Stimulated activated CD8-positive, alpha-beta memory T cell treated with anti-CD3 and anti-CD28 coated beads, Interleukin-4, amount 100 ng/mL, for 1 hour (primary cell): Measurements from ENCODE around the gene DAO.
A peak's percentile ranks its signal among the peaks of the same experiment; 100 is the strongest.
"Not testable (repeated sequence)": the region's sequence is repeated elsewhere in the genome, so short reads cannot be mapped to it uniquely, and the experiment has no call there.

Experiments used
- DNase-seq, 2 donors: peaks; one replicate each; pipeline ENCODE4 v3.0.0-alpha.2; 2020; ENCODE audit warnings: low read depth in 2 of 2, low spot score in 1 of 2

Gene DAO

DNA sequence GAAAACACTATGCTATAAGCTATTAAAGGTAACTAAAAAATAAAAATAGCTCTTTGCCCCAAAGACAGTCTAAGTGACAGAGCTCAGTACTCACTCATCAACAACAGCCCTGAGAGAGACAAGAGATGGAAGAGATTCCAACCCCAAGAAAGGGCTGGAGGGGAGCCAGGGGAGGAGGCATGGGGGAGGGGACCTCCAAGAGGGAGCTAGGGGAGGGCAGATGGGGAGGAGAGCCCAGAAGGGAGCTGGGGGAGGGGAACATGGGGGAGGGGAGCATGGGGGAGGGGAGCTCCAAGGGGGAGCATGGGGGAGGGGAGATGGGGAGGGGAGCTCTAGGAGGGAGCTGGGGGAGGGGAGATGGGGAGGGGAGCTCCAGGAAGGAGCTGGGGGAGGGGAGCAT lies 30.2 kb upstream of the DAO start:
- no peak for DNase-seq

DNA sequence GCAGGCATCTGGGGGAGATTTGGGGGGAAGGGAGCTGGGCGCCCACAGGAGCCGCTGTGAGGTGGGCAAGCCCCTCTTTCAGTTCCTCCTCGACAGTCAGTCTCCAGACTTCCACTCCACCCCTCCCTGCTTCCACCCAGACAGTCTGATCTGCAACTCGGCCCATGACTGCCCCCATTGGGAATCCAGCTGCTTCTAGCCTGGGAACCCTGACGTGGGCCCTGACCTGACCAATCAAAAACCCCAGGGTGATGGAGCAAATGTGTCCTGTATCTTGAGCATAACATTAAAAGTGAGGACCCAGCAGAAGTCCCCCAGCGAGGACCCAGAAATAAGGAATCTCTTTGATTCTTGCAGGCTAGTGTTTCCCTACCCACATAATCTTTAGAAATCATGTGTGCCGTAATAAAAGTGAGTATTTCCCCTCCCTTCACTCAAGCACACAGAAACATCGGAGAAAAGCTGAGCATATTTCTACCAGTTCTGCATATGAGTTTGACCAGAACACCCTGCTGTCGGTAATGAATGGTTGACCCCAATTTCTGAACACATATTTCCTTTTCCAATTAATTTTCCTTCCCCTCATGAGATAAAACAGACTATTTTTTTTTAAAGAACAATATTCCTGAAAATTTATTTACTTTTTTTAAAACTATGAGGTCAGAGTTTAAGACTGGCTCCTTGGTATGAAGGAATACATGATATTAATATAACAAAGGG lies 28.9 kb upstream of the DAO start:
- DNase-seq, result no peak

DNA sequence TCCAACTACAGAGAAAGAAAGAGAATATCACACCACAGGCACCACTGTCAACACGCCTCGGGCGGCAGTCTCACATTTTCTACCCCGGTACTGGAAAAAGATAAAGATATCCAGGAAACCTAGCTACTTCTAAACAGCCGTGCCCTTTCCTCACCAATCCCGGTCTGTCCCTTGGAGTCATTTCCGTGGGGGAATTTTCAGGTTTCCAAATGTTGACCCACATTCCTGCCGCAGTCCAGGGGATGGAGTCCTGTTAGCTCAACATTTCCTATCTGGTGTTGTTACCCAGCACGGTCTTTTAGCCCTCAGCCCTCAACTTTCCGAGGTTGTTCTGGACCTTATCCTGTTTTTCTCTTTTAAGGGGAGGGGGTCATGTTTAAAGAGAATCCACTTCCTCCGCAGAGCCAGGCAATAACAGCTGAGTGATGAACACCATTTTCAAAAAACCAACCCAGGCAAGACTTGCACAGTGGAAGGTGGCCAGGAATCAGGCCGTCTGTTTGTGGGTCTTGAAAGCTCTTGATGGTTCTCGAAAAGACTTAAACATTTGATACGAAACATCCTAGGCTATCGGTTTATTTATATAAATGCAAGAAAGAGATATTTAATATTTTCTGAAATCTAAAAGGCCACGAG lies 27.1 kb upstream of the DAO start:
- DNase-seq, result no peak

DNA sequence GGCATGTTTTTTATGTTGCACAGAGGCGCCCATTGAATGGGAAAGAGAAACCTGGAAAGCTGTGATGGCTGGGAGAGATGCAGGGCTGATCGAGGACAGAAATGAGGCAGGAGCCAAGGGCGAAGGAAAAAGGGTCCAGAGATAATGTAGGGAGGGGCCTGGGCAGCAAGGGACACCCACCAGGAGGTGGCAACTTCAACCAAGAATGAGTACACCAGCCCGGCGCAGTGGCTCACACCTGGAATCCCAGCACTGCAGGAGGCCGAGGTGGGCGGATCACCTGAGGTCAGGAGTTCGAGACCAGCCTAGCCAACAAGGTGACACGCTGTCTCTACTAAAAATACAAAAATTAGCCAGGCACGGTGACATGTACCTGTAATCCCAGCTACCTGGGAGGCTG lies 26.5 kb upstream of the DAO start:
- no peak for DNase-seq

DNA sequence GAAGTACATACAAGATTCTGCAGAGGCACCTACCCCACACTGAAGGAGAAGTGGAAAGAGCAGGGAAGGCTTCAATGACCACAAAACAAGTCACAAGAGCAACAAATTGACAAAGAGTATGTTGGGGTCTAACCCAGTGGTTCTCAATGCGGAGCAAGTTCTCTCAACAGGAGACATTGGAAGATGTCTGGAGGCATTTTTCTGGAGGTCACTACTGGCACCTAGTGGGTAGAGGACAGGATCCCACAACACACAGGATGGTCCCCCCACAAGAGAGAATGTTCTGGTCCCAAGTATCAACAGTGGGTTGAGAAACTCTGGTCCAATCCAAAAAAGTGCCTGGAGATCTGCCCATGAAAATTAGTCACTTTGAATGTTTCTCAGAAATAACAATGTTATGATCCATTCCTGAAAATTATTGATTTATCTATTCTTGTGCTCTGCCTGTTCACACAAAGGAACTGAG lies 25.9 kb upstream of the DAO start:
- DNase-seq, result no peak

DNA sequence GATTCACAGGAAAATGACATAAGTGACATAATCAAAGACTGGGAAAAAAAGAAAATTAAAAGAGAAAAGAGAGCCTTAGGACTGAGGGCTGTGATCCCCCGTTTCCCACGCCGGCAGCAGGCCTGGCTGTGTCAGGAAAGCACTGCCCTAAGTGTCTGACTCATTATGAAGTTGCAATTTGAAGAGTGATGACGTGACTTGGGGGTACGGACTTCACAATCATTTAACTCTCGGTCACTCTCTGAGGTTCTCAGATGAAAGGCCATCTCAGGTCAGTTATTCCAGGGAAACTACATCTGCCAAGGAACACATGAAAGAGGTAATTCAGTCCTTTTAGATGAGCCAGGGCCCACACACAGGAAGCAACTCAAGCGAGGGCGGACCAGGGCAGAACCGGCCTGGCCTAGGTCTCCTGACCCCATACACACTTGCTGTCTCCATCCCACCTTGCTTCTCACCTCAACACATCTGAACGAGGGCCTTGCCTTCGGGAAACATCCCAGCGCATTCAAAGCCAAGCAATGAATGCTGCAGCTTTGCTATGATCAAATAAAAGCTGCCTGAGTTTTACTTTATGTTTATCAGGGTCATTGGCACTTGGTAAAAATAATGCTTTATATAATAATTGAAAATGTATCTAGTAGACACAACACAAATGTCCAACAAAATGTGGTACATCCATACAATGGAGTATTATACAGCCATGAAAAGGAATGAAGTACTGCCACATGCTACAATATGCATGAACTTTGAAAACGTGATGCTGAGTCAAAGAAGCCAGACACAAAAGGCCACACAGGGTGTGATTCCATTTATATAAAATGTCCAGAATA lies 25.2 kb upstream of the DAO start:
- DNase-seq, result no peak

DNA sequence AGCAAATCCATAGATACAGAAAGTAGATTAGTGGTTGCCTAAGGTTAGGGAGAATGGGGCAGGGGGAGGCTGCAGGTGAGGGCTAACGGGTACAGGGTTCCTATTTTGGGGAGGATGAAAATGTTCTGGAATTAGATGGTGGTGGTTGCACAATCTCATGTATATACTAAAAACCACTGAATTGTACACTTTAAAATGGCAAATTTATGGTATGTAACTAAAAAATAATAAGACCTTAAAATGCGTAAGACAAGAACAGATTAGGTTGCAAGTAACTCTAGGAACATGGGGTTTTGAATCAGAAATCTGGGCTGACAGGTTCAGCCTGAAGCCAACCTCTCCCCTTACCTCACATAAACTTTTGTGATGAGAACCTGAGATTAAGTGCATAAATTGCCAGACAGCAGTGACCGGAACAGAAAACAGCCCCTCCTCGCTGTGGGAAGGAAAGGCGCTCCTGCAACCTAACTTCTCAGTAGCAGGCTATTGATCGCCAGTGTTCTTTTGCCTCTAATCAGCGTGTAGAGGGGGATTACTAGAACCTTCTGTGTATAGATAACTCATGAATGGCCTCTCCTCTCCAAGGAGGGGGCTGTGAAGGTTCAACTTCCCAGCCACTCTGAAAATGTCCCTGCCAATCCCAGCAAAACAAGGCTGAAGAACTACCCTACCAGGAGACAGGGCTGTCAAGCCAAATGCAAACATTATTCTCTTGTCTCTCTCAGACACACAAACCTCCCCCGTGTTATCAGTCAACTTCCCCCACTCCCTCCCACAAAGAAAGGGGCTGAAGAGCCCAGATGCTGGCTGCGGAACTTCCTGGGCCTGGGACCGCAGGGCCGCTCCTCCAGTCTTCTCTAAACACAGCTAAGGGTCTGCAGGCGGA lies 24.4 kb upstream of the DAO start:
- no peak for DNase-seq

DNA sequence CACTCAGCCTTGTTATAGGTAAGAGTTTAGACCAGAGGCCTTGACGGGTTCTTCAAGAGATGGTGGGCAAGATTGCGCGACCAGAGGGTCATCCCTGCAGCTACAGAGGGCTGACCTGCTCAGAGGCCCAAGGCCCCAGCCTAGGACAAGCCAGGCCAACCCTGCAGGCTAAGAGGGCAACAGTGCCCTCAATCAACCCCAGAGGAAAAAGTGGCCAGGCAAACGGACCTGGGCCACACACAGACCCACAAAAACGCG lies 23.8 kb upstream of the DAO start:
- no peak for DNase-seq

DNA sequence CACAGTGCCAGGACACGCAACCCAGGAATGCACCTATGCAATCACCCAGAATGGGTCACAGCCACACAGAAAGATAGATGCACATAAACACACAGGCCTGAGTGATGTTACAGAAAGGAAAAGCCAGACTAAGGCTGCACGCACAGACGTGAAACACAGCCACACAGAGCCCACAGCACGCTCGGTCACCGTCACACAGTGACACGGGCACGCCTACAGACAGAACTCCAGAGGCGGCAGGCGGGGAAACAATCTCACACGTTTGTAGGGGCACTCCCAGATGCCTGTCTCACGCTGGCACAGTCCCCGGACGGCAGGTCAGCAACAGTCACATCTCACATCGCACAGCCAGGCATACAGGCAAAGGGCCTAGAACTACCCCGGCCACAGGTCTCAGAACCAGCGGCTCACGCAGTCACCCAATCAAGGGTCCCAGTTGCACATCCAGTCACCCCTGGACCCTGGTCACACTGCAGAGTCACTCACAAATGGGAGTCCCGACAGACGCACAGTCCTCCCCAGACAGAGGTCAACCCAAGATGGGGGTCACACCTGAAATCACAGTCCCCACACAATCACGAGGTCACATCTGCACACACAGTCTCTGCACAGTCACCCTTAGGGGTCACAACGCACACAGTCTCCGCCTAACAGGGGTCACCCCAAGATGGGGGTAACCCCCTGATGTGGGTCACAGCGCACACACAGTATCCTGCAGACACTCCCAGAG lies 23.3 kb upstream of the DAO start:
- peak in 1 of 2 donors; percentile 38 for DNase-seq

DNA sequence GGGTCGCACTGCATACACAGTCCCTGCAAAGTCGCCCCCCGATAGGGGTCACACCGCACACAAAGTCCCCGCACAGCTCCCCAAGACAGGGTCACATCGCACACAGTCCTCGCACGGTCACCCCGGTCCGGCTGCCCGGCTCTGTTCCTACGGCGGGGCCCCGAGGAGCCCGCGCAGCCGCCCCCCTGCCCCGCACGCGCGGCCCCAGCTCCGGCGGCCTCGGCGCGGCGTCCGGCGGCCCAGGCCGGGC lies 22.8 kb upstream of the DAO start:
- DNase-seq, result no peak

DNA sequence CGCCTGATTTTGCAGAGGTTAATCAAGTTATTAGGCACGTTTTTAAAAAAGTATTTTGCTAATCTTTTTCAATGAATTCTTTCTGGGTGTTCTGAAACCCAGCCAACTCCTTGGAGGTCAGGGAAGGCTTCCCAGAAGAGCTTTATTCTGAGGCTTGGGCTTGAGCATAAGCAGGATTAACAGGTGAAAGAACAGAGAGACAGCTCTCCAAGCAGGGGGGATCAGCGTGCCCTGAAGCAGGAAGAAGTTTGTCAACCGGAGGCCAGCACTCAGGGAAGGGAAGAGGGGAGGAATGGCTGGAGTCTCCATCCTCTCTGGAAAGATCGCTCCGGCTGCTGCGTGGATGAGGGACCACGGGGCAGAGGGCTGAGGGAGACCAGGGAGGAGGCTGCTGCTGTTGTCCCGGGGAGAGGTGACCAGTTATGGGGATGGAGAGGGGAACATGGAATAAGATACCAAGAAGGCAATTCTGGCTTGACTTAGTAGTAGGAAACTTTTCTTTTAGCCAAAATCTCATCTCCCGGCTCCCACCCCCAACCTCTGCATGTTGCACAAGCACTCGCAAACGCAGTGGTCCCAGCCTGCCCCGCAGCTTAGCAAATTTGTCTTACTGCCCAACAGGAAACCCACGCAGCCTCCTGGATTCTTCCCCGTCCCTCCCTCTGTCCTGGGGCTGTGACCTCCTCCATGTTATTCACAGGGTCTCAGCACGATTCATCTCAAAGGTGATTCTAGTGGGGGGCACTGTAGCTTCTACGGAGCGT lies 21.4 kb upstream of the DAO start:
- no peak for DNase-seq

DNA sequence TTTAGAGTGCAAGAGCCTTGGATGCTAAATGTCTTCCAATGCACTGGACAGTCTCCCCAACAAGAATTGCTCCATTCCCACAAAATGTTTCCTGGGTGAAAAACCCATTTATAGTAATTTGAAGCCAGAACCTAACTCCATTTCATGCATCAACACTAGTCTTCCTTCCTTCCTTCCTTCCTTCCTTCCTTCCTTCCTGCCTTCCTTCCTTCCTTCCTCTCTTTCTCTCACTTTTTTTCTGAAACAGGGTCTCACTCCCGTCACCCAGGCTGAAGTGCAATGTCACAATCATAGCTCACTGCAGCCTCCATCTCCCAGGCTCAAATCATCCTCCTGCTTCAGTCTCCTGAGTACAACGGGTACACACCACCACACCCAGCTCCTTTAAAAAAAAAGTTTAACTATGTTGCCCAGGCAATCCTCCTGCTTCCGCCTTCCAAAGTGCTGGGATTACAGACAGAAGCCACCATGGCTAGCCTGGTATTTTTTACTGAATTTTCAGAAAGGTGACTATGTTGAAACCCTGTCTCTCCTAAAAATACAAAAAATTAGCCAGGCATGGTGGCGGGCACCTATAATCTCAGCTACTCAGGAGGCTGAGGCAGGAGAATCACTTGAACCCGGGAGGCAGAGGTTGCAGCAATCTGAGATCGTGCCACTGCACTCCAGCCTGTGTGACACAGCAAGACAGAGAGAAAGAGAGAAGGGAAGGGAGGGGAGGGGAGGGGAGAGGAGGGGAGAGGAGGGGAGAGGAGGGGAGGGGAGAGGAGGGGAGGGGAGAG lies 20.6 kb upstream of the DAO start:
- DNase-seq, result not testable (repeated sequence)

DNA sequence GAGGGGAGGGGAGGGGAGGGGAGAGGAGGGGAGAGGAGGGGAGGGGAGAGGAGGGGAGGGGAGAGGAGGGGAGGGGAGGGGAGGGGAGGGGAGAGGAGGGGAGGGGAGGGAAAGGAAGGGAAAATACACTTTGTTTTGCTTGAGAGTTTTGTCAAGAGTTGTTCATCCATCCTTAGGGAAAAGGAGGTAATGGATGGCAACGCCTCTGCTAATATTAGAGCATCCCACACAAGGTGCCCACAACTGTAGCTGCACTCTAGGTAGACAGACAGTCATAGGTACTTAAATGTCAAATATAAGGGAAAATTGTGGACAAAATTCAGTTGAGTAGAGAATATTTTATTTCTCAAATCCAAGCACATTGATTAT lies 20.0 kb upstream of the DAO start:
- no peak for DNase-seq

DNA sequence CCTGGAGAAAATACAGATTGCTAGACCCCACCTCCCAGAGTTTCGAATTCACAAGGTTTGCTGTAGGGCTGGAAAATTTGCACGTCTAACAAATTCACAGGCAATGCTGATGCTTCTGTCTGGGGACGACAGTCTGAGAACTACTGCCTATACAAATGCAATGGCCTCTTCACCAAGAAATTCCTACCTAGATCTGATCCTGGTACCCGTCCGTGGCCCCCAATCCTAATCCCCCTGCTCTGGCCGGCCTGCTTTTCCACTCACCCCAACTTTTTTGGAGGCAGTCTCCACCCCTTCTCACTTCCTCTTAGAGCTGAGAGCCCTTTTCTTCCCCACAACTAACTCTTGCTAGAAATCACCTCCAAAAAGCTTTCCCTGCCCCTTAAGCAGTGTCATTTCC lies 19.4 kb upstream of the DAO start:
- no peak for DNase-seq

DNA sequence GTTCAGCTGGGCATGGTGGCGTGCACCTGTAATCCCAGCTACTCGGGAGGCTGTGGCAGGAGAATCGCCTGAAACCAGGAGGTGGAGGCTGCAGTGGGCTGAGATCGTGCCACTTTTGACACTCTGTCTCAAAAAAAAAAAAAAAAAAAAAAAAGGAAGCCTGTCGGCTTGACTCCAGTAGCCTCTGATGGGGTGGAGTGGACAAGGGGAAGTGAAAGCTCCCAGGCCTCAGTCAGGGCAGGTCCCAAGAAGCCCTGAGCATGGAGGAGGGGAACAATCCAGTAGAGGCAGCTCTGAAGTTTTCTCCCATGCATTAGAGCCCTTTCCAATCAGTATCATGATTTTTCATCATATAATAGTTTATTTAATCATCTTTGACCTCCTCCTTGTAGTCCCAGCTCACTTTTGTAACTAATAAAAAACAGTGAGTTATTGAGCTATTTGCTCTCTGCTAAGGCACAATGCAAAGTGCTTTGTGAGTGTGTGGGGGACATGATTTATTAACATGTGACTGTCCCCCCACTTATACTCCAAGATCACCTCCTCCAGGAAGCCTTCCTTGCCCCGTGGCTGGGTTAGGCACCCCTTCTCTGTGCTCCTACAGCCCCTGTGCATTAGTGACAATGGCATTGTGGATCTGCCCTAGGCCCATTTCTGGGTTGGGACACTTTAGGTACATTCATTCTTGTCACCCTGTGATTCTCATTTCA lies 17.9 kb upstream of the DAO start:
- no peak for DNase-seq

DNA sequence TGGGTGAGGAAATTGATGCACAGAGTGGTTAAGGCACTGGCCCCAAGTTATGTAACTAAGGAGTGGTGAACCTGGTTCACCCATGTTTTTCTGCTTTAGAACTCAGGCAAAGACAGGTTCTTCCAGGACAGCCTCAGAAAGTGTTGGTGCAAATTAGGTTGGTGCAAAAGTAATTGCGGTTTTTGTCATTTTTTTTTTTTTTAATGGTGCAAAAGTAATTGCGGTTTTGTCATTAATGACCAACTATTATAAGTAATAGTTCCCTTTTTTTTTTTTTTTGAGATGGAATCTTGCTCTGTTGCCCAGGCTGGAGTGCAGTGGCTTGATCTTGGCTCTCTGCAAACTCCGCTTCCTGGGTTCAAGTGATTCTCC lies 17.3 kb upstream of the DAO start:
- no peak for DNase-seq

DNA sequence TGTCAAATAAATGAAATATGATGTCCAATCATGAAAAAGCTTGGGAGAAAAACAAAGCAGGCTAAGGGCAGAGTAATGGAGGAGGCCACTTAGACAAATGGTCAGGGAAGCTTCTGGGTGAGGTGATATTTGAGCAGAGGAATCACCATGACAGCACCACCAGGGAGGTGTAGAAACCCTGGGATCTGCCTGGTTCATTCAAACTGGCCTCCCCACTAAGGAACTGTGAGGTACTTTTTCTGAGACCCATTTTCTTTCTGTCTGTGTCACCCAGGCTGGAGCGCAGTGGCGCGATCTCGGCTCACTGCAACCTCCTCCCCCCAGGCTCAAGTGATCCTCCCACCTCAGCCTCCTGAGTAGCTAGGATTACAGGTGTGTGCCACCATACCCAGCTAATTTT lies 14.7 kb upstream of the DAO start:
- DNase-seq, result no peak

DNA sequence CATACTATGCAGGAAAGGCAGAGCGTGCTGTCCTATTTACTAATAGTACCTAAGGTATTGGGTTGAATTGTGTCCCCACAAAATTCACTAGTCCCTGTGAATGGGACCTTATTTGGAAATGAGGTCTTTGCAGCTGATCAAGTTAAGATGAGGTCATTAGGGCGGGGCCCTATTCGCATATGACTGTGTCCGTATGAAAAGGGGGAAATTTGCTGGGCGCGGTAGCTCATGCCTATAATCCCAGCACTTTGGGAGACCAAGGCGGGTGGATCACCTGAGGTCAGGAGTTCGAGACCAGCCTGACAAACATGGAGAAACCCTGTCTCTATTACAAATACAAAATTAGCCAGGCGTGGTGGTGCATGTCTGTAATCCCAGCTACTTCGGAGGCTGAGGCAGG lies 13.8 kb upstream of the DAO start:
- not testable (repeated sequence) for DNase-seq

DNA sequence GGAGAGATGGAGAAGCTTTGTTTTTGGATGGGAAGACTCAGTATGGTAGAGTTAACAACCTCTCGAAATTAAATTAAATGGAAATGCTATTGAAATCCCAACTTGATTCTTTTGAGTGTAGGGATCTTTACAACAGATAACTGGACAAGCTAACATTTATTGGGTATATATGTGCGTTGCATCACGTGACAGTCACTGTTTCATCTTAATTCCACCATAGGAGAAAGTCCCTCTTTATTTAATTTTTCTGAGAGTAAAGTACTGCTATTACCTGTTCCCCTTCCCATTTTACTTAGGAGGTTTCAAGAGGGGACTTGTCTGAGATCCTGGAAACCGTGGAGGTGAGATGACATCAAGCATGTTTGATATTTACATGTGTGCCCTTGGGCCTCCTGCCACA lies 11.1 kb upstream of the DAO start:
- DNase-seq, result no peak
